K562 (cell line): ENCODE data around the gene HOXB5. TPM values are rescaled to one million over a fixed set of nuclear protein-coding genes. Genes with fewer than 3 reads are reported as not detected.
A peak's percentile ranks its signal among the peaks of the same experiment; 100 is the strongest.

Experiments
- BRD4 ChIP-seq: fragments of 200-600 bp; sonication (generic); IDR thresholded peaks from 2 replicates; pipeline ENCODE4 v1.6.1; 2017; ENCODE audit warnings: inconsistent platforms
- DMBX1 ChIP-seq: fragments of 250-450 bp; sonication (Bioruptor Pico); IDR thresholded peaks from 2 replicates; pipeline ENCODE4 v1.8.0; 2022; ENCODE audit warnings: inconsistent platforms, mild to moderate bottlenecking, moderate library complexity, borderline replicate concordance
- HNRNPK ChIP-seq: fragments of 200-400 bp; formaldehyde crosslinking; IDR thresholded peaks from one replicate; pipeline ENCODE4 v1.6.1; 2018; ENCODE audit warnings: mild to moderate bottlenecking, low read depth, low read length; ENCODE audit not compliant: poor library complexity, severe bottlenecking
- KDM1A ChIP-seq, 2 experiments: fragments of 450-650 bp; IDR thresholded peaks; 2 replicates each; pipeline ENCODE4 v1.6.1; 2016; ENCODE audit warnings: mild to moderate bottlenecking in 2 of 2
- MYNN ChIP-seq, 2 experiments: sonication (generic); formaldehyde crosslinking in 1 of 2; IDR thresholded peaks; 2 replicates each; pipeline versions ENCODE4 v1.5.0 to v1.6.1; 2016 to 2020; ENCODE audit warnings: antibody characterized with exemption in 1 of 2, missing genetic modification reagents in 1 of 2
- NBN ChIP-seq: fragments of 450-650 bp; IDR thresholded peaks from 2 replicates; pipeline ENCODE4 v1.6.1; 2016; ENCODE audit warnings: low read depth, mild to moderate bottlenecking
- NCOA1 ChIP-seq: fragments of 450-650 bp; IDR thresholded peaks from 2 replicates; pipeline ENCODE4 v1.6.1; 2016; ENCODE audit warnings: low read depth
- NFE2 ChIP-seq: IDR thresholded peaks from 2 replicates; pipeline ENCODE4 v1.6.1; 2014; ENCODE audit warnings: antibody characterized with exemption, low read depth
- PURB ChIP-seq: sonication (generic); formaldehyde crosslinking; IDR thresholded peaks from 2 replicates; pipeline ENCODE4 v1.9.0; 2021; ENCODE audit warnings: low read depth, mild to moderate bottlenecking, missing genetic modification reagents
- SNIP1 ChIP-seq: fragments of 450-650 bp; IDR thresholded peaks from 2 replicates; pipeline ENCODE4 v1.7.1; 2017; ENCODE audit warnings: low read depth, mild to moderate bottlenecking
- ZNF140 ChIP-seq: fragments of 250-450 bp; sonication (Bioruptor Pico); IDR thresholded peaks from 2 replicates; pipeline ENCODE4 v1.8.0; 2021; ENCODE audit warnings: moderate library complexity, mild to moderate bottlenecking, inconsistent platforms
- ZNF146 ChIP-seq: IDR thresholded peaks from one replicate; pipeline ENCODE4 v1.6.1; 2018; ENCODE audit warnings: missing compliant biosample characterization; ENCODE audit not compliant: unreplicated experiment
- ZNF175 ChIP-seq: fragments of 200-800 bp; sonication (Bioruptor generic); IDR thresholded peaks from 2 replicates; pipeline ENCODE4 v1.6.1; 2016; ENCODE audit warnings: low read depth, mild to moderate bottlenecking, missing genetic modification characterization, missing compliant biosample characterization
- ZNF347 ChIP-seq: fragments of 450-650 bp; formaldehyde crosslinking; IDR thresholded peaks from 2 replicates; pipeline ENCODE4 v1.4.0; 2020; ENCODE audit warnings: low read depth, mild to moderate bottlenecking, moderate library complexity
- polyA plus RNA-seq, 8 experiments: library from polyadenylated mRNA; depleted of rRNA in 4 of 8; stranded (reverse) in 5 of 8; unstranded in 3 of 8; fragments of >200 nt; fragmentation: Nextera tagmentation in 2 of 8; fragmentation: Illumina TruSeq in 1 of 8; extraction: Ambion mirVana in 2 of 8; extraction: Trizol in 1 of 8; gene quantifications; 2 replicates each; pipeline versions ENCODE4 v1.2.1 to v1.2.3, GENCODE V29; 2011 to 2014; ENCODE audit warnings: inconsistent platforms in 1 of 8, missing spikeins in 1 of 8
- total RNA-seq, 7 experiments: library from RNA; depleted of rRNA in 6 of 7; stranded (reverse); fragments of >200 nt in 6 of 7; fragmentation: Illumina TruSeq in 2 of 7; extraction: Trizol in 2 of 7; gene quantifications; 2 replicates each; pipeline versions ENCODE4 v1.2.1 to v1.2.3, GENCODE V29; 2011 to 2021; ENCODE audit warnings: low replicate concordance in 1 of 7
- TF ChIP-seq, protein P1 (sequence below): IDR thresholded peaks from 2 replicates; pipeline ENCODE4 v1.6.1; 2011; ENCODE audit warnings: borderline replicate concordance, low read depth, mild to moderate bottlenecking, moderate library complexity, low read length; ENCODE audit not compliant: insufficient read depth, poor library complexity, severe bottlenecking
- TF ChIP-seq, protein P2 (sequence below), 2 experiments: fragments of 450-650 bp; conservative IDR thresholded peaks; 2 replicates each; pipeline ENCODE4 v1.6.1; 2017; ENCODE audit warnings: mild to moderate bottlenecking in 2 of 2, moderate library complexity in 2 of 2
- TF ChIP-seq, protein P3 (sequence below): fragments of 450-650 bp; IDR thresholded peaks from 2 replicates; pipeline ENCODE4 v1.6.1; 2016
- TF ChIP-seq, protein P4 (sequence below): fragments of 200-400 bp; formaldehyde crosslinking; IDR thresholded peaks from 2 replicates; pipeline ENCODE4 v1.6.1; 2017; ENCODE audit warnings: mild to moderate bottlenecking, low read depth, low read length, moderate library complexity

Gene HOXB5
- total and polyA plus RNA-seq, 9 of the 15 experiments (the other 6 are each of a cell fraction or from before 2014, with no cell fraction given), result 0.24 to 2.7 (median 0.65) TPM

DNA sequence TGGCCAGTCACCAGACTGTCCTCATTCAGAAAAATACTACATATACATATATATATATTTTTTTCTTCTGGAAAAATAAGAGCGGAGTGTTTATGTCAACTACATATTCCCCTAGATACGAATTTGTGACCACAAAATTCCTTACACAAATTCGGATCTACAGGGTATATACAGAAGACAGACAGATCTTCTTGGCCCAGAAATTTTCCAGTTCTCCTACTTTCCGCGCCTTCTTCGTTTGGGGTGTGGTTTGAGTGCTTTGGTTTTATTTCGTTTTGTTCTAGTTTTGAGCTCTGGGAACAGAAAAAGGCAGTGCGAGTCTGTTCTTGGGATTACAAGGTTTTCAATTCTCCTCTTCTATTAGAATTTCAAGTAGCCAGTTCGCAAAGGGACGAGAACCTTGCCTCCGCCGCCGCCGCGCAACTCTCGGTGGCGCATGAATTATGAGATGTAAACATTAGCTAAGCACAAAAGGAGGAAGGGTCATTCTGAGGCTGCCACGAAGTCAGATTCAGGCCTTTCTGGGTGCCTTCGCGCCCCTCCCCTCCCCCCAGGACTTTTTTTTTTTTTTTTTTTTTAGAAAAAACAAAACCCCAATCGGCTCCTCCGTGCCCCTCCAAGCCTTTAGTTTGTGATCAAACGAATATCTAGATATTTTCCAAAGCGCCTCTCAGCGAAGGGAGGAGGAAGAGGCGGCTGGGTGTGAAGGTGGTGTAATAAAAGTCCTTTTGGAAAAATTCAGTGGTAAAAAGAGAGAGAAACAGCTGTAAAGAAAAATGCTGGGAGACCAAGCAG, 13.6 kb downstream of the HOXB5 start (continued):
- TF ChIP-seq, protein P1, sequence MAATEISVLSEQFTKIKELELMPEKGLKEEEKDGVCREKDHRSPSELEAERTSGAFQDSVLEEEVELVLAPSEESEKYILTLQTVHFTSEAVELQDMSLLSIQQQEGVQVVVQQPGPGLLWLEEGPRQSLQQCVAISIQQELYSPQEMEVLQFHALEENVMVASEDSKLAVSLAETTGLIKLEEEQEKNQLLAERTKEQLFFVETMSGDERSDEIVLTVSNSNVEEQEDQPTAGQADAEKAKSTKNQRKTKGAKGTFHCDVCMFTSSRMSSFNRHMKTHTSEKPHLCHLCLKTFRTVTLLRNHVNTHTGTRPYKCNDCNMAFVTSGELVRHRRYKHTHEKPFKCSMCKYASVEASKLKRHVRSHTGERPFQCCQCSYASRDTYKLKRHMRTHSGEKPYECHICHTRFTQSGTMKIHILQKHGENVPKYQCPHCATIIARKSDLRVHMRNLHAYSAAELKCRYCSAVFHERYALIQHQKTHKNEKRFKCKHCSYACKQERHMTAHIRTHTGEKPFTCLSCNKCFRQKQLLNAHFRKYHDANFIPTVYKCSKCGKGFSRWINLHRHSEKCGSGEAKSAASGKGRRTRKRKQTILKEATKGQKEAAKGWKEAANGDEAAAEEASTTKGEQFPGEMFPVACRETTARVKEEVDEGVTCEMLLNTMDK, result peak; percentile 9
- TF ChIP-seq KDM1A (IDR thresholded peaks at IDR 0.05) (no peak), ZNF347 (CRISPR knock-in tag) (no peak), ZNF140 (CRISPR knock-in tag) (no peak), NFE2 (no peak), PURB (CRISPR knock-in tag) (no peak), MYNN (IDR thresholded peaks at IDR 0.05) (peak; percentile 67; the same call in 1 of the 2 replicates), MYNN (CRISPR knock-in tag; IDR thresholded peaks at IDR 0.05) (no peak), BRD4 (peak; percentile 80; the same call in 1 of the 2 replicates), SNIP1 (no peak), DMBX1 (CRISPR knock-in tag) (peak; percentile 55; the same call in 1 of the 2 replicates), ZNF146 (CRISPR knock-in tag) (no peak), NBN (0 out of 2 replicates have a peak, but pooled peaks have one; percentile 23), ZNF175 (no peak), NCOA1 (peak; percentile 48; the same call in 1 of the 2 replicates), HNRNPK (no peak)
- TF ChIP-seq, protein P2, sequence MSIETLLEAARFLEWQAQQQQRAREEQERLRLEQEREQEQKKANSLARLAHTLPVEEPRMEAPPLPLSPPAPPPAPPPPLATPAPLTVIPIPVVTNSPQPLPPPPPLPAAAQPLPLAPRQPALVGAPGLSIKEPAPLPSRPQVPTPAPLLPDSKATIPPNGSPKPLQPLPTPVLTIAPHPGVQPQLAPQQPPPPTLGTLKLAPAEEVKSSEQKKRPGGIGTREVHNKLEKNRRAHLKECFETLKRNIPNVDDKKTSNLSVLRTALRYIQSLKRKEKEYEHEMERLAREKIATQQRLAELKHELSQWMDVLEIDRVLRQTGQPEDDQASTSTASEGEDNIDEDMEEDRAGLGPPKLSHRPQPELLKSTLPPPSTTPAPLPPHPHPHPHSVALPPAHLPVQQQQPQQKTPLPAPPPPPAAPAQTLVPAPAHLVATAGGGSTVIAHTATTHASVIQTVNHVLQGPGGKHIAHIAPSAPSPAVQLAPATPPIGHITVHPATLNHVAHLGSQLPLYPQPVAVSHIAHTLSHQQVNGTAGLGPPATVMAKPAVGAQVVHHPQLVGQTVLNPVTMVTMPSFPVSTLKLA (conservative IDR thresholded peaks at IDR 0.05), result peak in 1 of 2 experiments; percentile 4; a peak in 1 of 4 replicates
- TF ChIP-seq, protein P3, sequence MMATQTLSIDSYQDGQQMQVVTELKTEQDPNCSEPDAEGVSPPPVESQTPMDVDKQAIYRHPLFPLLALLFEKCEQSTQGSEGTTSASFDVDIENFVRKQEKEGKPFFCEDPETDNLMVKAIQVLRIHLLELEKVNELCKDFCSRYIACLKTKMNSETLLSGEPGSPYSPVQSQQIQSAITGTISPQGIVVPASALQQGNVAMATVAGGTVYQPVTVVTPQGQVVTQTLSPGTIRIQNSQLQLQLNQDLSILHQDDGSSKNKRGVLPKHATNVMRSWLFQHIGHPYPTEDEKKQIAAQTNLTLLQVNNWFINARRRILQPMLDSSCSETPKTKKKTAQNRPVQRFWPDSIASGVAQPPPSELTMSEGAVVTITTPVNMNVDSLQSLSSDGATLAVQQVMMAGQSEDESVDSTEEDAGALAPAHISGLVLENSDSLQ, result peak; percentile 68
- TF ChIP-seq, protein P4, sequence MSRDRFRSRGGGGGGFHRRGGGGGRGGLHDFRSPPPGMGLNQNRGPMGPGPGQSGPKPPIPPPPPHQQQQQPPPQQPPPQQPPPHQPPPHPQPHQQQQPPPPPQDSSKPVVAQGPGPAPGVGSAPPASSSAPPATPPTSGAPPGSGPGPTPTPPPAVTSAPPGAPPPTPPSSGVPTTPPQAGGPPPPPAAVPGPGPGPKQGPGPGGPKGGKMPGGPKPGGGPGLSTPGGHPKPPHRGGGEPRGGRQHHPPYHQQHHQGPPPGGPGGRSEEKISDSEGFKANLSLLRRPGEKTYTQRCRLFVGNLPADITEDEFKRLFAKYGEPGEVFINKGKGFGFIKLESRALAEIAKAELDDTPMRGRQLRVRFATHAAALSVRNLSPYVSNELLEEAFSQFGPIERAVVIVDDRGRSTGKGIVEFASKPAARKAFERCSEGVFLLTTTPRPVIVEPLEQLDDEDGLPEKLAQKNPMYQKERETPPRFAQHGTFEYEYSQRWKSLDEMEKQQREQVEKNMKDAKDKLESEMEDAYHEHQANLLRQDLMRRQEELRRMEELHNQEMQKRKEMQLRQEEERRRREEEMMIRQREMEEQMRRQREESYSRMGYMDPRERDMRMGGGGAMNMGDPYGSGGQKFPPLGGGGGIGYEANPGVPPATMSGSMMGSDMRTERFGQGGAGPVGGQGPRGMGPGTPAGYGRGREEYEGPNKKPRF, result no peak
